ACHN (cell line): Measurements from ENCODE around the gene PRKAR1B.

Experiments
- DNase-seq: peaks from one replicate; pipeline ENCODE4 v3.0.0-alpha.2; 2015
- in situ Hi-C: cut with HindIII; loops from 2 replicates; pipeline ENCODE4 v1.10.0; 2017; ENCODE audit warnings: low sequenced_read_pairs, low pct_ligation_motif_present, low pct_unique_long_range_greater_than_20kb

Gene PRKAR1B

GRCh38 chr7:537911-538634 lies 189.0 kb downstream of the PRKAR1B start:
- in situ Hi-C loops: no loop called here
- peak; percentile 99 for DNase-seq

DNA sequence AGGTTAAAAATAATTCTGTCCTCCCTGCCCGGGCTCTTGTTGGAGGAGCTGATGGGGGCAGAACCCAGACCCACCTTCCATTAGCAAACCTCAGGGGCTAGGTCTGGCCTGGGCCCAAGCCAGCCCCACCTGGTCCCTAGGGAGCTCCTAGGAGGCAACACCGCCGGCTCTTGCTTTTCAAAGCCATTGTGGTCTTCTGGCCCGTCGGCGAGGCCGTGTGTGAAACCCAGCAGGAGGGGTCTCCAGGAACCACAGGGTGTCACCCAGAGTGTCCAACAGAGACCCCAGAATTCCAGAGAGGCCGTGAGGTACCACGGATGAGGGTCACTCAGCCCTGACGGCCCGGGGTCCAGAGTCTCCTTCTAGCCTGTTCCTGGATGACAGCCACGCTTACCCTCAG lies 190.8 kb downstream of the PRKAR1B start:
- in situ Hi-C loops: no loop called here
- DNase-seq: no peak

- in situ Hi-C loops: no loop called here
- DNase-seq: no peak
These were observed 192.1 kb downstream of the PRKAR1B start for GRCh38 chr7:534959-535358.

DNA sequence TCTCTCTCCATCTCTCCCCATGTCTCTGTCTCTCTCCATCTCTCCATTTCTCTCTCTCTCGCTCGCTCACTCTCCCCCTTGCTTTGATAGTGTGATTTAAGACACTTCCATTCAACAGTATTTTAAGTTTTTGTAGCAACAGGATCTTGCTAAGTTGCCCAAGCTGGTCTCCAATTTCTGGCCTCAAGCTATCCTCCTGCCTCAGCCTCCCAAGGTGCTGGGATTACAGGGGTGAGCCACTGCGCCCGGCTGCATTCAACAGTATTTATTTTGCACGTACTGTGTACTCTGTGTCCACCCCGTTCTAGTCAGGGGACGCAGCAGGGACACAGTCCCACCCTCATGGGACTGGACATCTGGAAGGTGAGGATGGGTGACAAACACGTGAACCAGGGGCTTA lies 193.0 kb downstream of the PRKAR1B start:
- no peak for DNase-seq
- in situ Hi-C loops: no loop called here

DNA sequence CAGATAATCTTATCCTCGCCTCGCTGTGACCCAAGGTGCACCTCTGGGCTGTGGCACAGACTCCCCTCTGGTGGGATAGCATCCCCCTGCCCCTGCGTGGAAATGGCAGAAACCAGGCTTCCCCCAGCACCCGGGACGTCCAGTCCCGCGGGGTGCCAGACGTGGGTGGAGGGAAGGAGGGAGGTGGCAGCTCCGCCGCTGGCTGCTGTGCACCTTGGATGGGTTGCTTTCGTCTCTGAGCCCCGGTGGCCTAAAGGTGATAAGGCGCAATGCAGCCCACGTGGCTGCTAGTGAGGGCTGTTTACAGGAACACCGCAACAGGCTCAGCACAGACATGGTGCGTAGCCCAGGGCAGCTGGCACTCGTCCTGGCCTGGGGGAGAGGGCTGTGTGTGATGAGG lies 193.8 kb downstream of the PRKAR1B start:
- DNase-seq: no peak
- in situ Hi-C loops: no loop called here

- DNase-seq: no peak
- in situ Hi-C loops: no loop called here
These were observed 194.5 kb downstream of the PRKAR1B start for GRCh38 chr7:532379-533143.

DNA sequence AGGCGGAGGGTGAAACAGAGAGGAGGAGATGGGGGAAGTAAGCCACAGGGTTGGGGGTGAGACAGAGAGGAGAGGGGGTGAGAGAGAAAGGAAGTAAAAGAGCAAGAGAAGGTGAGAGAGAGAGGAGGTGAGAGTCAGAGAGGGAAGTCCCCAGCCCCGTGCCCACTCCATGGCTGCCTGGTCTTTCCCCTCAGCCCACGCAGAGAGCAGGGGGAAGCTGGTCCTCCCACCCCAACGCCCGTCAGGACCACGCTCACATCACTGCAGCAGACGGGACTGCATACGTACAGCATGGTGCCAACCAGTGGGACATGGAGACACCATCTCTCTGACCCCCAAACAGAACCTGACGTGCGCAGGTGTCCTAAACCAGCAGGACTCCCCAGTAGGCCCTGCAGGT lies 195.3 kb downstream of the PRKAR1B start:
- in situ Hi-C loops: no loop called here
- no peak for DNase-seq

GRCh38 chr7:528451-528850 lies 198.6 kb downstream of the PRKAR1B start:
- in situ Hi-C loops: no loop called here
- DNase-seq: no peak

- in situ Hi-C loops: no loop called here
- DNase-seq: no peak
These were observed 199.4 kb downstream of the PRKAR1B start for GRCh38 chr7:527723-528122.

- no peak for DNase-seq
- in situ Hi-C loops: no loop called here
These were observed 200.5 kb downstream of the PRKAR1B start for GRCh38 chr7:526460-527034.

DNA sequence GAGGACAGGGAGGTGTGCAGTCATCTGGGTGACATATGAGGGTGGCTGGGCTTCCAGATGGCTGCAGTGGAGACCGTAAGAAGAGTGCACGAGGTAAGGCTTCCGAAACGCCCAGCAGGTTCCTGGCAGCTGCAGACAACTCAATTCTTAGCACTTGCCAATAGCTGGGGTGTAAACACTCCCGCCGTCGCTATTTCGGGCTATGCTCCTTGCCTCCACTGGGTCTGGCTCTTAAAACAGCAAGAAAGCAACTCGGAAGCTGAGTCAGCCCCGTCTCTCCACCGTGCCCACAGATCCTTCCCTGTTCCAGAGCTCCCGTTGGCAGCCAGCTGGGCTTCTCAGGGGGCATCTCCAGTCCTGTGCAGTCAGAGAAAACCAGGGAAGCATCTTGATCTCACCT lies 201.3 kb downstream of the PRKAR1B start:
- DNase-seq: no peak
- in situ Hi-C loops: no loop called here

GRCh38 chr7:524800-525199 lies 202.3 kb downstream of the PRKAR1B start:
- no peak for DNase-seq

DNA sequence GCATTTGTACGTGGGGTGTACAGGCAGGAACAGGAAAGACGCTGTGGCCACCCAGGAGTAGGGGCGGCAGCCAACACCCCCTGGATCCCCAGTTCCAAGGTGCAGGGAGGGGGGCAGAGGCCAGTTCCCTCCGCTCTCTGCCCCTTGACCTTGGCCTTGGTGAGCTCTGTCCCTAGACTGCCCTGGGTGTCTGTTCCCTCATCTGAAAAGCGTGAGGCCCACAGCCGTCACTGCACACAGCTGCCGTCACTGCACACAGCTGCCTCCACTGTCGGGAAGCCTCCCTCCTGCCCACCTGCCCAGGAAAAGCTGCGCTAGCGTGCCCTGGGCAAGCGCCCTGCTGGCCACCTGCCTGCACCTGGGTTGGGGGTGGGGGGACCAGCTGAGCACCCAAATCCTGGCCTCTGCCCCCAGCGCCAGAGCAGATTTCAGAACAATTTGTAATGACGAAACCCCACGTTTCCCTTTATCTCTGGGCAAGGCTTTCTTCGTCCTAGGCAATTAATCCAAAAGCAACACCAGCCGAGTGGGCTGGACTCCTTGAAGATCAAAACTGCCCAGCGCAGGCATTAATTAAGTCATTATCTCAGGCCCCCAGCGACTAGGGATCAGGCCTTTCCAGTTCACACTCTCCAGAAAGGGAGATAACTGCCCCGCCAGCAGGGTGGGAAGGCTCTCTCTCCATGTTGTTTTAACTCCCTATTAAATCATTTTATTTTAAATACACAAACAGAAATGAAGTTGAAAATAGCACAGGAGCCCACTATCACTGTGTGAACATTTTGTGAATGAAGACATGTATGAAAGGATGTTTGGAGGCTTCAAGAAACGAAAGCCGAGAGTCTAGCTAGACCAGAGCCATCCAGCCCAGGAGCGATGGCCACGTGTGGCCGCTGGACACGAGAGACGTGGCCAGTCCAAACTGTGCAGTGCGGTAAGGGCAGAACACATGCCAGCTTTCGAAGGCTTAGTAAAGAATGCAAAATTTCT lies 203.4 kb downstream of the PRKAR1B start:
- in situ Hi-C loops: no loop called here
- DNase-seq: no peak

More at GRCh38 chr7:524800-525199, 202.3 kb downstream of the PRKAR1B start:
- in situ Hi-C loops: no loop called here

- in situ Hi-C loops: no loop called here
These were observed 204.1 kb downstream of the PRKAR1B start for GRCh38 chr7:522951-523314.

GRCh38 chr7:522071-522950 lies 204.8 kb downstream of the PRKAR1B start:
- peak; percentile 53 for DNase-seq

More at GRCh38 chr7:522951-523314, 204.1 kb downstream of the PRKAR1B start:
- DNase-seq: no peak

GRCh38 chr7:521221-522070 lies 205.6 kb downstream of the PRKAR1B start:
- in situ Hi-C loops: no loop called here
- DNase-seq: peak; percentile 64

More at GRCh38 chr7:522071-522950, 204.8 kb downstream of the PRKAR1B start:
- in situ Hi-C loops: no loop called here
